Measurements from ENCODE around the gene MARK3. TPM values are rescaled to one million over a fixed set of nuclear protein-coding genes. Genes with fewer than 3 reads are reported as not detected.
A peak's percentile ranks its signal among the peaks of the same experiment; 100 is the strongest.

Gene MARK3
- total and polyA plus RNA-seq, 10 of the 15 experiments (the other 5 are each of a cell fraction or from before 2014, with no cell fraction given) = 10.7 to 75.1 (median 41.4) TPM

DNA sequence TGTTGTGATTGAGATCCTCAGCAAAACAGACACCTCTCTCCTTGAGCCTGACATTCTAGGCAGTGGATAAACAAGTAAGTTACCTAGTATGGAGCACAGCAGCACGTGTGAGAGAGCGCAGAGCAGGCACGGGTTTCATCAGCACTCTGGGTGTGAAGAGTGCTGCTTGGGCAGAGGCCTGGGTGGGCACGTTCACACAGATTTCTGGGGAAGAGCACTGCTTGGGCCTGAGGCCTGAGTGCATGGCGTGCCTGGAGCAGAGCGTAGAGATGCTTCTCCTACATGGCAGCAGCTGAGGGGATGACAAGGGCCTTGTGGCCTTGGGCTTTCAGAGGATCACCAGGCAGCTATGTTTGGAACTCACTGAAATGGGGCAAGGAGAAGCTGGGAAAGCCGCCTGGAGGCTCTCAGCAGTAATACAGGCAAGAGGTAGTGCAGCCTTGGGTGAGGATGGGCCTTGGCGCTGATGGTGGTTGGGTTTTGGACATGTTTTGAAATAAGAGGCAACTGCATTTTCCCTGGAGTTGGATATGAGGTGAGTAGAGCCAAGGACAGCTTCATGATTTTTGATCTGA lies 119.9 kb downstream of the MARK3 start:
- Histone ChIP-seq H3K79me2 (ENCODE audit: control insufficient read depth, insufficient read depth, low read length) (no peaks in the 10 kb centered on the region), H3K4me1 (ENCODE audit: control insufficient read depth, insufficient read depth, low read length) (no peaks in the 10 kb centered on the region), H4K20me1 (ENCODE audit: control insufficient read depth, insufficient read depth) (no peaks in the 10 kb centered on the region), H3K27me3 (replicated peaks in 1 of 2; ENCODE audit: control insufficient read depth in 2 of 2, insufficient read depth in 2 of 2, low read length in 1 of 2) (no peaks in the 10 kb centered on the region), H3K27ac (ENCODE audit: control insufficient read depth, insufficient read depth) (no peak overlapping the region), H3K4me2 (ENCODE audit: control insufficient read depth, insufficient read depth) (no peak overlapping the region), H2AFZ (ENCODE audit: control insufficient read depth, low read depth, low read length) (no peak overlapping the region), H3K36me3 (ENCODE audit: control insufficient read depth in 2 of 2, insufficient read depth in 2 of 2, low read length in 1 of 2) (peaks cover 20 to 27% of the 10 kb centered on the region in 2 experiments), H3K4me3 (no peak overlapping the region), H3K9ac (ENCODE audit: control insufficient read depth, insufficient read depth, low read length) (no peak overlapping the region), H3K9me3 (replicated peaks; ENCODE audit: control insufficient read depth, insufficient read depth, low read length) (no peaks in the 10 kb centered on the region)
- 88% methylated on average over 8 of the region's 8 CpGs for WGBS (ENCODE audit: insufficient coverage, insufficient replicate concordance, low lambda C conversion rate, missing lambda C conversion rate)
- ChIA-PET CTCF (no interaction called here), SMC1A (ENCODE audit: uncharacterized antibody, unreplicated experiment) (no interaction called here), POLR2A (no interaction called here), RAD21 (ENCODE audit: unreplicated experiment) (no interaction called here)
- FAIRE-seq (no peak), DNase-seq (ENCODE audit: low read depth, low spot score) (no peak), ATAC-seq (0 out of 3 replicates have a peak, but pooled peaks have one; percentile 30)
- intact Hi-C loops (cut with micrococcal nuclease; ENCODE audit: unreplicated experiment) = no loop called here
- in situ Hi-C loops (cut with MboI) = no loop called here
- BruUV-seq (replicated peaks) = no TSS peak
- TF ChIP-seq, protein P1, sequence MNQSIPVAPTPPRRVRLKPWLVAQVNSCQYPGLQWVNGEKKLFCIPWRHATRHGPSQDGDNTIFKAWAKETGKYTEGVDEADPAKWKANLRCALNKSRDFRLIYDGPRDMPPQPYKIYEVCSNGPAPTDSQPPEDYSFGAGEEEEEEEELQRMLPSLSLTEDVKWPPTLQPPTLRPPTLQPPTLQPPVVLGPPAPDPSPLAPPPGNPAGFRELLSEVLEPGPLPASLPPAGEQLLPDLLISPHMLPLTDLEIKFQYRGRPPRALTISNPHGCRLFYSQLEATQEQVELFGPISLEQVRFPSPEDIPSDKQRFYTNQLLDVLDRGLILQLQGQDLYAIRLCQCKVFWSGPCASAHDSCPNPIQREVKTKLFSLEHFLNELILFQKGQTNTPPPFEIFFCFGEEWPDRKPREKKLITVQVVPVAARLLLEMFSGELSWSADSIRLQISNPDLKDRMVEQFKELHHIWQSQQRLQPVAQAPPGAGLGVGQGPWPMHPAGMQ (IDR thresholded peaks at IDR 0.05; ENCODE audit: borderline replicate concordance) = no peak
- TF ChIP-seq FOS (IDR thresholded peaks at IDR 0.05; ENCODE audit: borderline replicate concordance, extremely low read depth, insufficient read length) (no peak), POLR2A (IDR thresholded peaks at IDR 0.05; ENCODE audit: low read depth, low read length) (0 out of 2 replicates have a peak, but pooled peaks have one; percentile 25), GABPA (IDR thresholded peaks at IDR 0.05; ENCODE audit: low read depth) (no peak), TCF12 (IDR thresholded peaks at IDR 0.05; ENCODE audit: low read depth, low read length) (no peak), EGR1 (IDR thresholded peaks at IDR 0.05; ENCODE audit: borderline replicate concordance in 1 of 2, low read depth in 2 of 2, low read length in 2 of 2) (no peak), STAT1 (conservative IDR thresholded peaks at IDR 0.05) (no peak), ETV6 (conservative IDR thresholded peaks at IDR 0.05 in 1 of 2, IDR thresholded peaks at IDR 0.05 in 1 of 2; ENCODE audit: borderline replicate concordance in 1 of 2, low read depth in 1 of 2) (no peak), BHLHE40 (IDR thresholded peaks at IDR 0.05; ENCODE audit: borderline replicate concordance in 1 of 2, low read depth in 2 of 2, low read length in 1 of 2) (no peak), POU2F2 (IDR thresholded peaks at IDR 0.05; ENCODE audit: borderline replicate concordance, low read depth, low read length) (no peak), IKZF2 (IDR thresholded peaks at IDR 0.05) (no peak), CEBPB (IDR thresholded peaks at IDR 0.05; ENCODE audit: borderline replicate concordance in 1 of 2, low read depth in 2 of 2, low read length in 2 of 2) (no peak), ZBED1 (IDR thresholded peaks at IDR 0.05; ENCODE audit: borderline replicate concordance) (no peak), TAF1 (IDR thresholded peaks at IDR 0.05; ENCODE audit: borderline replicate concordance, low read depth, low read length) (no peak)
- TF ChIP-seq, protein P2, sequence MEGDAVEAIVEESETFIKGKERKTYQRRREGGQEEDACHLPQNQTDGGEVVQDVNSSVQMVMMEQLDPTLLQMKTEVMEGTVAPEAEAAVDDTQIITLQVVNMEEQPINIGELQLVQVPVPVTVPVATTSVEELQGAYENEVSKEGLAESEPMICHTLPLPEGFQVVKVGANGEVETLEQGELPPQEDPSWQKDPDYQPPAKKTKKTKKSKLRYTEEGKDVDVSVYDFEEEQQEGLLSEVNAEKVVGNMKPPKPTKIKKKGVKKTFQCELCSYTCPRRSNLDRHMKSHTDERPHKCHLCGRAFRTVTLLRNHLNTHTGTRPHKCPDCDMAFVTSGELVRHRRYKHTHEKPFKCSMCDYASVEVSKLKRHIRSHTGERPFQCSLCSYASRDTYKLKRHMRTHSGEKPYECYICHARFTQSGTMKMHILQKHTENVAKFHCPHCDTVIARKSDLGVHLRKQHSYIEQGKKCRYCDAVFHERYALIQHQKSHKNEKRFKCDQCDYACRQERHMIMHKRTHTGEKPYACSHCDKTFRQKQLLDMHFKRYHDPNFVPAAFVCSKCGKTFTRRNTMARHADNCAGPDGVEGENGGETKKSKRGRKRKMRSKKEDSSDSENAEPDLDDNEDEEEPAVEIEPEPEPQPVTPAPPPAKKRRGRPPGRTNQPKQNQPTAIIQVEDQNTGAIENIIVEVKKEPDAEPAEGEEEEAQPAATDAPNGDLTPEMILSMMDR (IDR thresholded peaks at IDR 0.05 in 2 of 3, conservative IDR thresholded peaks at IDR 0.05 in 1 of 3; ENCODE audit: control insufficient read depth in 2 of 3, extremely low read depth in 1 of 3, insufficient read depth in 1 of 3, low read depth in 3 of 3, low read length in 3 of 3) = 0 out of 6 replicates have a peak, but pooled peaks of 1 of the 3 experiments have one; percentile 12
- TF ChIP-seq, protein P3, sequence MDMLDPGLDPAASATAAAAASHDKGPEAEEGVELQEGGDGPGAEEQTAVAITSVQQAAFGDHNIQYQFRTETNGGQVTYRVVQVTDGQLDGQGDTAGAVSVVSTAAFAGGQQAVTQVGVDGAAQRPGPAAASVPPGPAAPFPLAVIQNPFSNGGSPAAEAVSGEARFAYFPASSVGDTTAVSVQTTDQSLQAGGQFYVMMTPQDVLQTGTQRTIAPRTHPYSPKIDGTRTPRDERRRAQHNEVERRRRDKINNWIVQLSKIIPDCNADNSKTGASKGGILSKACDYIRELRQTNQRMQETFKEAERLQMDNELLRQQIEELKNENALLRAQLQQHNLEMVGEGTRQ (IDR thresholded peaks at IDR 0.05; ENCODE audit: borderline replicate concordance, low read depth, low read length) = no peak

Data from GM12878 (cell line).